H9 (cell line): ENCODE measurements around the gene SC5D. TPM values are rescaled to one million over a fixed set of nuclear protein-coding genes. Genes with fewer than 3 reads are reported as not detected.
A peak's percentile ranks its signal among the peaks of the same experiment; 100 is the strongest.

Source experiments
- DNase-seq: peaks from one replicate; pipeline ENCODE4 v3.0.0-alpha.2; 2017
- H2AFZ ChIP-seq: one replicate; pipeline ENCODE4 v1.6.1; 2013; ENCODE audit warnings: mild to moderate bottlenecking, low read length, control low read depth, moderate library complexity
- H2AK5ac ChIP-seq: 2 replicates; pipeline ENCODE4 v1.6.1; 2013; ENCODE audit warnings: low read length, control low read depth, mixed read lengths; ENCODE audit not compliant: insufficient read length
- H2BK120ac ChIP-seq: one replicate; pipeline ENCODE4 v1.6.1; 2013; ENCODE audit warnings: low read depth, mild to moderate bottlenecking, low read length, control low read depth, inconsistent platforms; ENCODE audit not compliant: poor library complexity, severe bottlenecking
- H2BK12ac ChIP-seq: 2 replicates; pipeline ENCODE4 v1.6.1; 2013; ENCODE audit warnings: low read length, control low read depth, mixed read lengths, low read depth; ENCODE audit not compliant: insufficient read length
- H2BK15ac ChIP-seq: 2 replicates; pipeline ENCODE4 v1.6.1; 2013; ENCODE audit warnings: low read depth, low read length, control low read depth
- H2BK20ac ChIP-seq: one replicate; pipeline ENCODE4 v1.6.1; 2013; ENCODE audit warnings: low read depth, mild to moderate bottlenecking, low read length, control low read depth, inconsistent platforms; ENCODE audit not compliant: poor library complexity, severe bottlenecking
- H2BK5ac ChIP-seq: 2 replicates; pipeline ENCODE4 v1.6.1; 2013; ENCODE audit warnings: low read length, control low read depth, mixed read lengths; ENCODE audit not compliant: insufficient read length
- H3K14ac ChIP-seq: 2 replicates; pipeline ENCODE4 v1.6.1; 2013; ENCODE audit warnings: low read length, control low read depth; ENCODE audit not compliant: insufficient read depth
- H3K18ac ChIP-seq: 2 replicates; pipeline ENCODE4 v1.6.1; 2013; ENCODE audit warnings: low read depth, mild to moderate bottlenecking, mixed read lengths, low read length, control low read depth; ENCODE audit not compliant: insufficient read length
- H3K23ac ChIP-seq: 2 replicates; pipeline ENCODE4 v1.6.1; 2013; ENCODE audit warnings: low read length, control low read depth, mixed read lengths, low read depth; ENCODE audit not compliant: insufficient read length
- H3K23me2 ChIP-seq: 2 replicates; pipeline ENCODE4 v1.6.1; 2013; ENCODE audit warnings: low read depth, mild to moderate bottlenecking, mixed read lengths, low read length, control low read depth; ENCODE audit not compliant: insufficient read length, poor library complexity, severe bottlenecking
- H3K27ac ChIP-seq: 2 replicates; pipeline ENCODE4 v1.5.1; 2013; ENCODE audit warnings: low read length, control low read depth, mixed read lengths, low read depth; ENCODE audit not compliant: insufficient read length
- H3K27me3 ChIP-seq: 2 replicates; pipeline ENCODE4 v1.6.1; 2013; ENCODE audit warnings: low read length, control low read depth, inconsistent platforms; ENCODE audit not compliant: insufficient read depth
- H3K4ac ChIP-seq: 2 replicates; pipeline ENCODE4 v1.6.1; 2013; ENCODE audit warnings: low read depth, mild to moderate bottlenecking, control low read depth, inconsistent platforms, low read length, moderate library complexity
- H3K4me1 ChIP-seq: 2 replicates; pipeline ENCODE4 v1.6.1; 2013; ENCODE audit warnings: low read length, control low read depth, inconsistent platforms; ENCODE audit not compliant: insufficient read depth
- H3K4me2 ChIP-seq: 2 replicates; pipeline ENCODE4 v1.6.1; 2013; ENCODE audit warnings: low read length, control low read depth, mixed read lengths; ENCODE audit not compliant: insufficient read length, insufficient read depth
- H3K56ac ChIP-seq: 2 replicates; pipeline ENCODE4 v1.6.1; 2013; ENCODE audit warnings: low read depth, mild to moderate bottlenecking, mixed read lengths, low read length, control low read depth; ENCODE audit not compliant: insufficient read length
- H3K79me1 ChIP-seq: 2 replicates; pipeline ENCODE4 v1.6.1; 2013; ENCODE audit warnings: low read depth, mild to moderate bottlenecking, moderate library complexity, low read length, control low read depth, inconsistent platforms; ENCODE audit not compliant: insufficient read depth, poor library complexity, severe bottlenecking
- H3K79me2 ChIP-seq: 2 replicates; pipeline ENCODE4 v1.6.1; 2013; ENCODE audit warnings: low read length, control low read depth, inconsistent platforms; ENCODE audit not compliant: insufficient read depth
- H3K9ac ChIP-seq: 2 replicates; pipeline ENCODE4 v1.6.1; 2013; ENCODE audit warnings: low read length, control low read depth, mixed read lengths; ENCODE audit not compliant: insufficient read length; ENCODE audit errors: extremely low read depth
- H3K9me3 ChIP-seq: one replicate; pipeline ENCODE4 v1.6.1; 2013; ENCODE audit warnings: low read depth, low read length, inconsistent platforms; ENCODE audit not compliant: control insufficient read depth
- H3T11ph ChIP-seq: one replicate; pipeline ENCODE4 v1.6.1; 2013; ENCODE audit warnings: mild to moderate bottlenecking, low read length, control low read depth, inconsistent platforms
- H4K20me1 ChIP-seq: one replicate; pipeline ENCODE4 v1.6.1; 2013; ENCODE audit not compliant: control insufficient read depth, insufficient read length, insufficient read depth
- H4K5ac ChIP-seq: 2 replicates; pipeline ENCODE4 v1.6.1; 2013; ENCODE audit warnings: low read depth, mild to moderate bottlenecking, mixed read lengths, low read length, control low read depth; ENCODE audit not compliant: insufficient read length
- H4K8ac ChIP-seq: replicated peaks from 2 replicates; pipeline ENCODE4 v1.6.1; 2013; ENCODE audit warnings: low read length, control low read depth, mixed read lengths, low read depth; ENCODE audit not compliant: insufficient read length
- H4K91ac ChIP-seq: 2 replicates; pipeline ENCODE4 v1.6.1; 2013; ENCODE audit warnings: low read depth, mild to moderate bottlenecking, moderate library complexity, mixed read lengths, low read length, control low read depth; ENCODE audit not compliant: insufficient read length
- H3K27ac Mint-ChIP-seq, 3 experiments: 2 replicates in 2 of 3; 3 replicates in 1 of 3; pipeline ENCODE4 v1.8.0; 2020 to 2021; ENCODE audit warnings: mixed read lengths in 3 of 3, mild to moderate bottlenecking in 1 of 3, moderate library complexity in 1 of 3
- H3K27me3 Mint-ChIP-seq: 2 replicates; pipeline ENCODE4 v1.8.0; 2021; ENCODE audit warnings: low read depth, mild to moderate bottlenecking, moderate library complexity, mixed read lengths
- H3K36me3 Mint-ChIP-seq, 3 experiments: 2 replicates in 2 of 3; 3 replicates in 1 of 3; pipeline ENCODE4 v1.8.0; 2020 to 2021; ENCODE audit warnings: low read depth in 3 of 3, mixed read lengths in 3 of 3; ENCODE audit not compliant: insufficient read depth in 1 of 3
- H3K4me1 Mint-ChIP-seq, 2 experiments: 2 replicates each; pipeline ENCODE4 v1.8.0; 2020; ENCODE audit warnings: mixed read lengths in 2 of 2
- H3K4me3 Mint-ChIP-seq, 2 experiments: 2 replicates in 1 of 2; 3 replicates in 1 of 2; pipeline ENCODE4 v1.8.0; 2020 to 2021; ENCODE audit warnings: mild to moderate bottlenecking in 2 of 2, mixed read lengths in 2 of 2, moderate library complexity in 1 of 2
- H3K9me3 Mint-ChIP-seq, 2 experiments: 2 replicates in 1 of 2; 3 replicates in 1 of 2; pipeline ENCODE4 v1.8.0; 2020; ENCODE audit warnings: mild to moderate bottlenecking in 2 of 2, mixed read lengths in 2 of 2, moderate library complexity in 1 of 2
- CTCF ChIP-seq: fragments of 200-600 bp; sonication (generic); conservative IDR thresholded peaks from 3 replicates; pipeline ENCODE4 v1.8.0; 2021; ENCODE audit warnings: antibody characterized with exemption, mild to moderate bottlenecking
- WGBS: extraction: QIAGEN DNeasy Blood & Tissue Kit; methylation state at CpG from one replicate; pipeline ENCODE4 v1.1.7; 2013; ENCODE audit warnings: missing lambda C conversion rate, low lambda C conversion rate, mixed read lengths; ENCODE audit not compliant: insufficient read length; ENCODE audit errors: extremely low coverage; 5-methylcytosine and 5-hydroxymethylcytosine counted together
- total RNA-seq: library from RNA; stranded (reverse); gene quantifications from 2 replicates; pipeline ENCODE4 v1.2.1, GENCODE V29; 2021

The SC5D gene
- total RNA-seq, 1 experiment from 2014 or later, result 92.0 TPM

DNA sequence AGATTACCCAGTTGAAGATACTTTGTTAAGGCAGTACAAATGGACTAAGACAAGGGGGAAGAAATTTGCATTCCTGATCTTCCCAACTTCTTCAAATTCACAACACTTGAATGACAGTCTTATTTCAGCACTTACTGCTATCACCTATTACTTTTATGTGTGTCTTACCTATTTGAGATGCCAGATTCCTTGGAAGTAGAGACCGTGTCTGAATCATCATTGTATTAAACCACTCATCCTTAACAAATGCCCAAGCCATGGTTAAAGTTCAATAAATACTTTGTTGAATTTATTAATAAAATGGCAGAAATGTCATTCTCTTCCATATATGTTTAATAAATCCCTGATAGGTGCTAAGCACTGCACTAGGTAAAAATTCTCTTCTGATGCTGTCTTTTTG lies 18.3 kb downstream of the SC5D start:
- Mint-ChIP-seq H3K27ac (peak overlapping the region in 1 of 3 experiments; percentile 59; a peak in 1 of 7 replicates), H3K36me3 (peaks cover 25 to 45% (median 40%) of the 10 kb centered on the region in 3 experiments), H3K4me1 (peaks cover 0 to 5% of the 10 kb centered on the region in 2 experiments; a peak in 2 of 4 replicates), H3K9me3 (no peaks in the 10 kb centered on the region), H3K27me3 (no peaks in the 10 kb centered on the region), H3K4me3 (no peak overlapping the region)
- Histone ChIP-seq H3K9me3 (no peaks in the 10 kb centered on the region), H2BK20ac (no peak overlapping the region), H3K9ac (no peak overlapping the region), H2AFZ (no peak overlapping the region), H4K5ac (no peak overlapping the region), H3K23ac (no peak overlapping the region), H3K4ac (no peak overlapping the region), H4K91ac (no peak overlapping the region), H3K14ac (no peak overlapping the region), H3K23me2 (no peaks in the 10 kb centered on the region), H2BK120ac (no peak overlapping the region), H3K27me3 (no peaks in the 10 kb centered on the region), H3K56ac (no peak overlapping the region), H3K4me2 (no peak overlapping the region), H3K18ac (no peak overlapping the region), H2AK5ac (no peak overlapping the region), H4K20me1 (no peaks in the 10 kb centered on the region), H3K4me1 (no peaks in the 10 kb centered on the region), H2BK5ac (no peak overlapping the region), H3K79me2 (no peaks in the 10 kb centered on the region), H3T11ph (no peak overlapping the region), H3K79me1 (no peaks in the 10 kb centered on the region), H2BK15ac (no peak overlapping the region), H3K27ac (no peak overlapping the region), H4K8ac (no peak overlapping the region), H2BK12ac (no peak overlapping the region)
- TF ChIP-seq CTCF, result no peak
- DNase-seq, result no peak
- WGBS, result no CpG with 5 or more reads among the region's 1 CpG
